PC-3 (cell line): Measurements from ENCODE around the gene ADH7. TPM values are rescaled to one million over a fixed set of nuclear protein-coding genes. Genes with fewer than 3 reads are reported as not detected.

Source experiments
- ATAC-seq: fragments of 200-7000 bp; cut with Tn5 transposase; 2 replicates; pipeline ENCODE4 v1.9.1; 2020; ENCODE audit warnings: mild to moderate bottlenecking, moderate library complexity
- BruUV-seq: library from RNA; stranded (reverse); fragments of 400-500 nt; replicated peaks from 2 replicates; lab custom pipeline; 2021; lab: Mats Ljungman, UMichigan
- CTCF ChIA-PET: fragments of 300-600 bp; sonication (Branson Sonifier 250); formaldehyde crosslinking; loops from one replicate; lab custom pipeline; 2022; ENCODE audit warnings: antibody characterized with exemption; lab: Charles Lee
- POLR2A ChIA-PET: fragments of 300-600 bp; sonication (Branson Sonifier 250); formaldehyde crosslinking; loops from one replicate; lab custom pipeline; 2022; ENCODE audit warnings: antibody characterized with exemption; ENCODE audit not compliant: unreplicated experiment; lab: Charles Lee
- DNase-seq: peaks from one replicate; pipeline ENCODE4 v3.0.0-alpha.2; 2015
- H2AFZ ChIP-seq: fragments of 300-600 bp; sonication (generic); 2 replicates; pipeline ENCODE4 v1.6.0; 2016; ENCODE audit warnings: antibody characterized with exemption, low read length
- H3F3A ChIP-seq: fragments of 300-600 bp; sonication (generic); one replicate; pipeline ENCODE4 v1.6.0; 2017; ENCODE audit warnings: antibody characterized with exemption, low read length, control low read depth, mild to moderate bottlenecking; ENCODE audit not compliant: unreplicated experiment
- H3K27ac ChIP-seq: fragments of 300-600 bp; sonication (generic); 2 replicates; pipeline ENCODE4 v1.5.1; 2016; ENCODE audit warnings: mild to moderate bottlenecking, low read length
- H3K27me3 ChIP-seq: fragments of 300-600 bp; sonication (generic); 2 replicates; pipeline ENCODE4 v1.6.1; 2016; ENCODE audit warnings: low read length, mixed read lengths
- H3K36me3 ChIP-seq: fragments of 300-600 bp; sonication (generic); 2 replicates; pipeline ENCODE4 v1.6.1; 2016; ENCODE audit warnings: low read depth, mixed run types, low read length, mixed read lengths
- H3K4me1 ChIP-seq: fragments of 300-600 bp; sonication (generic); 2 replicates; pipeline ENCODE4 v1.5.1; 2016; ENCODE audit warnings: low read length; ENCODE audit not compliant: insufficient read depth
- H3K4me2 ChIP-seq: fragments of 300-600 bp; sonication (generic); 2 replicates; pipeline ENCODE4 v1.6.0; 2016; ENCODE audit warnings: low read length
- H3K4me3 ChIP-seq: fragments of 300-600 bp; sonication (generic); 2 replicates; pipeline ENCODE4 v1.5.1; 2016; ENCODE audit warnings: mild to moderate bottlenecking, low read length, mixed read lengths
- H3K79me2 ChIP-seq: fragments of 300-600 bp; sonication (generic); 2 replicates; pipeline ENCODE4 v1.6.1; 2017; ENCODE audit warnings: low read length, mixed read lengths
- H3K9ac ChIP-seq: fragments of 300-600 bp; sonication (generic); 2 replicates; pipeline ENCODE4 v1.6.0; 2016; ENCODE audit warnings: mild to moderate bottlenecking, low read length
- H3K9me2 ChIP-seq: fragments of 300-600 bp; sonication (generic); replicated peaks from 2 replicates; pipeline ENCODE4 v1.6.1; 2016; ENCODE audit warnings: mixed run types, low read length, mixed read lengths
- H3K9me3 ChIP-seq: fragments of 300-600 bp; sonication (generic); 2 replicates; pipeline ENCODE4 v1.6.1; 2016; ENCODE audit warnings: low read length, mixed read lengths
- H4K20me1 ChIP-seq: fragments of 300-600 bp; sonication (generic); 2 replicates; pipeline ENCODE4 v1.6.1; 2016; ENCODE audit warnings: low read length, mixed read lengths
- CTCF ChIP-seq: fragments of 300-600 bp; sonication (generic); conservative IDR thresholded peaks from 2 replicates; pipeline ENCODE4 v1.5.1; 2017; ENCODE audit warnings: antibody characterized with exemption, low read depth, mild to moderate bottlenecking, low read length
- EZH2 ChIP-seq: fragments of 300-600 bp; sonication (generic); IDR thresholded peaks from one replicate; pipeline ENCODE4 v1.6.1; 2017; ENCODE audit warnings: antibody characterized with exemption, mild to moderate bottlenecking, low read length; ENCODE audit not compliant: unreplicated experiment
- EZH2phosphoT487 ChIP-seq: fragments of 300-600 bp; sonication (generic); IDR thresholded peaks from 2 replicates; pipeline ENCODE4 v1.6.1; 2018; ENCODE audit warnings: mild to moderate bottlenecking, antibody characterized with exemption, low read length, borderline replicate concordance
- intact Hi-C: fragments of 100-400 bp; cut with micrococcal nuclease; formaldehyde crosslinking; loops from 2 replicates; pipeline ENCODE4 v1.9.0; 2023
- total RNA-seq: library from RNA; depleted of rRNA; stranded (reverse); fragments of >200 nt; gene quantifications from 2 replicates; pipeline ENCODE4 v1.2.3, GENCODE V29; 2014; rRNA removed

The ADH7 gene
- total RNA-seq, 1 experiment from 2014 or later = not detected

- Histone ChIP-seq H2AFZ (no peak overlapping the region), H3K4me1 (no peaks in the 10 kb centered on the region), H3K36me3 (no peaks in the 10 kb centered on the region), H3K27ac (no peak overlapping the region), H3K27me3 (no peaks in the 10 kb centered on the region), H4K20me1 (no peaks in the 10 kb centered on the region), H3F3A (no peaks in the 10 kb centered on the region), H3K9ac (no peak overlapping the region), H3K9me3 (no peaks in the 10 kb centered on the region), H3K9me2 (no peaks in the 10 kb centered on the region), H3K79me2 (no peaks in the 10 kb centered on the region), H3K4me2 (no peak overlapping the region), H3K4me3 (no peak overlapping the region)
- DNase-seq (no peak), ATAC-seq (no peak)
- no TSS peak for BruUV-seq
- CTCF ChIA-PET = no interaction called here
- intact Hi-C loops = no loop called here
- POLR2A ChIA-PET = no interaction called here
- TF ChIP-seq EZH2phosphoT487 = no peak
- TF ChIP-seq EZH2 = no peak
- no peak for TF ChIP-seq CTCF
Measured at GRCh38 chr4:99366491-99366890, 68.7 kb downstream of the ADH7 start.

GRCh38 chr4:99362768-99363167 lies 72.4 kb downstream of the ADH7 start:
- BruUV-seq = no TSS peak
- H2AFZ ChIP-seq = no peak overlapping the region
- H3K9me2 ChIP-seq = no peaks in the 10 kb centered on the region
- no peak for DNase-seq
- ATAC-seq = no peak
- H3K36me3 ChIP-seq = no peaks in the 10 kb centered on the region
- no peaks in the 10 kb centered on the region for H3K4me1 ChIP-seq
- H3K9me3 ChIP-seq = no peaks in the 10 kb centered on the region
- no peak overlapping the region for H3K27ac ChIP-seq
- H3K27me3 ChIP-seq = no peaks in the 10 kb centered on the region
- H3K79me2 ChIP-seq = no peaks in the 10 kb centered on the region
- POLR2A ChIA-PET = no interaction called here
- no peaks in the 10 kb centered on the region for H3F3A ChIP-seq
- H3K4me3 ChIP-seq = no peak overlapping the region
- CTCF ChIA-PET = no interaction called here
- no peak overlapping the region for H3K9ac ChIP-seq
- intact Hi-C loops = no loop called here
- TF ChIP-seq CTCF (no peak), EZH2phosphoT487 (no peak), EZH2 (no peak)
- no peaks in the 10 kb centered on the region for H4K20me1 ChIP-seq
- no peak overlapping the region for H3K4me2 ChIP-seq

Other genes with a start within 250 kb of the ADH7 start
- gene ADH6, start 216.1 kb downstream of the ADH7 start, total RNA-seq = not detected in 2 replicates
- not detected in 2 replicates for gene ADH1A, start 144.4 kb downstream of the ADH7 start, total RNA-seq
- not detected in 2 replicates for gene ADH1B, start 113.9 kb downstream of the ADH7 start, total RNA-seq
- gene ADH1C, start 82.6 kb downstream of the ADH7 start, total RNA-seq = not detected in 2 replicates
- not detected in 2 replicates for gene C4orf17, start 75.7 kb upstream of the ADH7 start, total RNA-seq
- 5.2 and 20.3 TPM in 2 replicates for gene TRMT10A, start 128.7 kb upstream of the ADH7 start, total RNA-seq
- gene MTTP, start 139.5 kb upstream of the ADH7 start, total RNA-seq = 0.33 TPM in 1 of 2 replicates, not detected in the other
- gene C4orf54, start 222.5 kb upstream of the ADH7 start, total RNA-seq = 0.04 TPM in 1 of 2 replicates, not detected in the other